ENCODE data around the gene ABO. TPM values are rescaled to one million over a fixed set of nuclear protein-coding genes. Genes with fewer than 3 reads are reported as not detected.

Gene ABO
- total and polyA plus RNA-seq, 2 donors (not counting 3 experiments of a cell fraction or from before 2014, with no cell fraction given) = not detected

DNA sequence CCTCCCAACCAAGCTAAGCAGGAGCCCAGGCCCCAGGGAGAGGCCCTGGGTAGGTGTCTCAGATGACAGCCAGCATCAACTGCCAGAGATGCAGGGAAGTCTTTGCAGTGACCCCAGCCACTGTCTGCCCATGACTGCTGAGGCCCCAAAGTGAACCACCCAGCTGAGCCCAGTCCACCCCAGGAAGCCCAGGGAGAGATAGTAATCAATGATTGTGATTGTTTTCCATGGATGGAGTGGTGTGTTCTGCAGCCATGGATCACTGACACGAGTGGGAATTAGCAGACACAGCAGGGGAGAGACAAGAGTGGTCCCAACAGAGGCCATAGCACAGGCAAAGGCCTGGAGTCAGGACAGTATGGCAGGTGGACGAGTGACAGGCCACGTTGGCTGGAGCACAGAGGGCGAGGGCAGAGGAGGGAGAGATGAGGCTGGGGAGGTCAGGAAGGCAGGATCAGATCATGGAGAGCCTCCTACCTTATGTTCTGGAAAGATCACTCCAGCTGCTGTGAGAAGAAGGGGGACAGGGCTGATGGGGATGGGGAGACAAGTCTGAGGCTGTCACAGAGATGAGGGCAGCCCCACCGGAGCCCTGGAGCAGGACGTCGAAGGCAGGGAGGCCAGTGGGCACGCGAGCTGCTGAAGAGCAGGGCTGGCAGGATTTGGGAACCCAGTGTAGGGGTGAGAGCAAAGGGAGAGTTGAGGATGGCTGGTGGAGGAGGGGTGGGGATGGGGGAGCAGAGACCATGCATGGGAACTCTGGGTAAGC is 14.5 kb downstream of the ABO start:
- H3K36me3 ChIP-seq (ENCODE audit: control insufficient read depth in 2 of 2, extremely low read depth in 1 of 2, insufficient read depth in 2 of 2, low read length in 2 of 2) = no peaks in the 10 kb centered on the region
- no peak overlapping the region for H3K27ac ChIP-seq (ENCODE audit: insufficient read depth, low read depth, low read length)
- H3K79me2 ChIP-seq (ENCODE audit: control insufficient read depth, insufficient read depth, low read length) = no peaks in the 10 kb centered on the region
- H3K4me3 ChIP-seq (replicated peaks in 1 of 3; ENCODE audit: insufficient read depth in 1 of 3, low read depth in 1 of 3, low read length in 3 of 3) = no peak overlapping the region
- dilution Hi-C loops (cut with MboI; ENCODE audit: extremely low pct_ligation_motif_present, low sequenced_read_pairs) (no loop called here), intact Hi-C loops (cut with micrococcal nuclease) (no loop called here)
- no peak overlapping the region for H3K9ac ChIP-seq (replicated peaks; ENCODE audit: extremely low read depth, insufficient read depth, low read length)
- no peak for FAIRE-seq
- DNase-seq (ENCODE audit: low read depth, low spot score) = no peak
- TF ChIP-seq MYC (IDR thresholded peaks at IDR 0.05; ENCODE audit: low read depth, low read length) (no peak), EZH2 (IDR thresholded peaks at IDR 0.05; ENCODE audit: borderline replicate concordance, low read depth, low read length, severe bottlenecking) (no peak), GATA2 (IDR thresholded peaks at IDR 0.05; ENCODE audit: insufficient read depth, insufficient read length, low read depth, low read length) (no peak), POLR2A (IDR thresholded peaks at IDR 0.05; ENCODE audit: low read depth, low read length) (no peak), JUN (IDR thresholded peaks at IDR 0.05; ENCODE audit: borderline replicate concordance, insufficient read depth, insufficient read length, low read depth) (no peak), POLR2AphosphoS5 (IDR thresholded peaks at IDR 0.05; ENCODE audit: insufficient read depth, low read depth, low read length) (no peak), FOS (IDR thresholded peaks at IDR 0.05; ENCODE audit: borderline replicate concordance, insufficient read depth, low read length) (no peak), MAX (IDR thresholded peaks at IDR 0.05; ENCODE audit: insufficient read depth, insufficient read length) (no peak)
- TF ChIP-seq, protein P1, sequence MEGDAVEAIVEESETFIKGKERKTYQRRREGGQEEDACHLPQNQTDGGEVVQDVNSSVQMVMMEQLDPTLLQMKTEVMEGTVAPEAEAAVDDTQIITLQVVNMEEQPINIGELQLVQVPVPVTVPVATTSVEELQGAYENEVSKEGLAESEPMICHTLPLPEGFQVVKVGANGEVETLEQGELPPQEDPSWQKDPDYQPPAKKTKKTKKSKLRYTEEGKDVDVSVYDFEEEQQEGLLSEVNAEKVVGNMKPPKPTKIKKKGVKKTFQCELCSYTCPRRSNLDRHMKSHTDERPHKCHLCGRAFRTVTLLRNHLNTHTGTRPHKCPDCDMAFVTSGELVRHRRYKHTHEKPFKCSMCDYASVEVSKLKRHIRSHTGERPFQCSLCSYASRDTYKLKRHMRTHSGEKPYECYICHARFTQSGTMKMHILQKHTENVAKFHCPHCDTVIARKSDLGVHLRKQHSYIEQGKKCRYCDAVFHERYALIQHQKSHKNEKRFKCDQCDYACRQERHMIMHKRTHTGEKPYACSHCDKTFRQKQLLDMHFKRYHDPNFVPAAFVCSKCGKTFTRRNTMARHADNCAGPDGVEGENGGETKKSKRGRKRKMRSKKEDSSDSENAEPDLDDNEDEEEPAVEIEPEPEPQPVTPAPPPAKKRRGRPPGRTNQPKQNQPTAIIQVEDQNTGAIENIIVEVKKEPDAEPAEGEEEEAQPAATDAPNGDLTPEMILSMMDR (IDR thresholded peaks at IDR 0.05; ENCODE audit: extremely low read depth in 1 of 2, insufficient read depth in 1 of 2, low read depth in 1 of 2, low read length in 2 of 2) = no peak
- H4K20me1 ChIP-seq (replicated peaks; ENCODE audit: control insufficient read depth, extremely low read depth, insufficient read depth, low read length) = no peaks in the 10 kb centered on the region
- BruUV-seq (replicated peaks) = no TSS peak
- no peaks in the 10 kb centered on the region for H3K9me1 ChIP-seq (replicated peaks; ENCODE audit: control insufficient read depth, extremely low read depth, insufficient read depth, low read length)
- H3K4me2 ChIP-seq (ENCODE audit: insufficient read depth, low read length) = no peak overlapping the region
- no peaks in the 10 kb centered on the region for H3K9me3 ChIP-seq (replicated peaks; ENCODE audit: control insufficient read depth, insufficient read depth, low read length)
- no peaks in the 10 kb centered on the region for H3K4me1 ChIP-seq (ENCODE audit: control insufficient read depth, extremely low read depth, insufficient read depth, low read length)
- ChIA-PET CTCF (no interaction called here), POLR2A (no interaction called here)
- H3K27me3 ChIP-seq (ENCODE audit: control insufficient read depth in 2 of 2, insufficient read depth in 2 of 2, low read length in 2 of 2) = no peaks in the 10 kb centered on the region
- H2AFZ ChIP-seq (ENCODE audit: low read depth, low read length) = no peak overlapping the region

All from endothelial cell of umbilical vein (primary cell).